HAP-1 (cell line): ENCODE data around the gene DPM3.

Source experiments
- DNase-seq, 2 experiments: peaks; one replicate each; pipeline ENCODE4 v3.0.0-alpha.2; 2016 to 2020; ENCODE audit warnings: low spot score in 2 of 2
- H3K27me3 ChIP-seq: fragments of 250-450 bp; sonication (Bioruptor Pico); 2 replicates; pipeline ENCODE4 v1.5.1; 2020; ENCODE audit warnings: low read depth, mild to moderate bottlenecking, moderate library complexity
- H3K36me3 ChIP-seq: fragments of 250-450 bp; sonication (Bioruptor Pico); replicated peaks from 2 replicates; pipeline ENCODE4 v1.5.1; 2020; ENCODE audit warnings: mild to moderate bottlenecking
- H3K4me1 ChIP-seq: fragments of 250-450 bp; sonication (Bioruptor Pico); 2 replicates; pipeline ENCODE4 v1.5.1; 2020; ENCODE audit warnings: mild to moderate bottlenecking
- H3K4me3 ChIP-seq: fragments of 250-450 bp; sonication (Bioruptor Pico); 2 replicates; pipeline ENCODE4 v1.5.1; 2020; ENCODE audit warnings: mild to moderate bottlenecking, moderate library complexity
- H3K9me3 ChIP-seq: fragments of 250-450 bp; sonication (Bioruptor Pico); 2 replicates; pipeline ENCODE4 v1.5.1; 2020; ENCODE audit warnings: mild to moderate bottlenecking, moderate library complexity
- in situ Hi-C: fragments of 300-500 bp; cut with MboI; formaldehyde crosslinking; loops from 3 replicates; pipeline ENCODE4 v1.14.3; 2020; ENCODE audit warnings: low sequenced_read_pairs, inconsistent platforms, mixed read lengths

DPM3 gene

DNA sequence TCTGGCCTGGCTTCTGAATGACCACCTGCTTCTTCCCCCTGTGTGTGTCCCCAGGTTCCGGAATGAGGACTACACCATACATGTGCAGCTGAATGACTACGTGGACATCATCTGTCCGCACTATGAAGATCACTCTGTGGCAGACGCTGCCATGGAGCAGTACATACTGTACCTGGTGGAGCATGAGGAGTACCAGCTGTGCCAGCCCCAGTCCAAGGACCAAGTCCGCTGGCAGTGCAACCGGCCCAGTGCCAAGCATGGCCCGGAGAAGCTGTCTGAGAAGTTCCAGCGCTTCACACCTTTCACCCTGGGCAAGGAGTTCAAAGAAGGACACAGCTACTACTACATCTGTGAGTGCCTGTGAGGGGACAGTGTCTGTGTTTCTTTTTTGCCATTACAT, 9.0 kb downstream of the DPM3 start:
- Histone ChIP-seq H3K9me3 (no peaks in the 10 kb centered on the region), H3K4me3 (no peak overlapping the region), H3K36me3 (peaks cover 14% of the 10 kb centered on the region), H3K27me3 (no peaks in the 10 kb centered on the region), H3K4me1 (peaks cover 33% of the 10 kb centered on the region)
- in situ Hi-C loops, result no loop called here
- DNase-seq, result no peak

DNA sequence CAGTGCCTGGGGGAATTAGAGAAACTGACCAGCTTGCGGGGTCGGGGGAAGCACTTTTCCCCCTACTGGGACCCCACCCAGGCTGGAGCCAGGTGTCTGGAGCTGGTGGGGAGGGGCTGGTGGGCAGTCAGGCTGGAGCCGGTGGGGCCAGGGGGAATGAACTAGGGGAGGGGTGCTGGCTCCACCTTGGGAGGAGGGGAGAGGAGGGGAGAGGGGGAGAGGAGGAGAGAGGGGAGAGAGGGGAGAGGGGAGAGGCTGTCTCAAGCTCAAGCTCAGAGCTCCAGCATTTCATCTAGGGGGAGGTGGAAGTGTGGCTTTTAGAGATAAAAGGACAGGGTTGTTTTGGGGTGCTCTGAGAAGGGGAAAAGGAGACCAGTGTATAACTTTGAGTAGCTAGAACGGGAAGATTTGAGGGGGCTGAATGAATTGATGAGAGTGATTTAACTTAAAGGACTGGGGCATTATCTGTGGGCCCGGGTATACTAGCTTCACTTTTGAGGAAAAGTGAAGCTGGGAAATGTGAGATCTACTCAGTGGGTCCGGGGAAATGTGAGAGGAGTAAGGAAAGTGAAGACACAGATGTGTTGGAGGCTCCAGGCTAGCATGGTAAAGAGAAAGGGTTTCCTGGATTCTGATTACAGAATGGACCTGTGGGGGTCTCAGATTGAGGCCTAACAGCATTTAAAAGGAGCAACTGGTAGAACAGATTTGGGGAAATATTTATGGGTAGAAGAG, 9.9 kb downstream of the DPM3 start:
- Histone ChIP-seq H3K4me1 (peaks cover 34% of the 10 kb centered on the region), H3K9me3 (no peaks in the 10 kb centered on the region), H3K27me3 (no peaks in the 10 kb centered on the region), H3K4me3 (no peak overlapping the region), H3K36me3 (peaks cover 14% of the 10 kb centered on the region)
- in situ Hi-C loops, result no loop called here
- no peak for DNase-seq

DNA sequence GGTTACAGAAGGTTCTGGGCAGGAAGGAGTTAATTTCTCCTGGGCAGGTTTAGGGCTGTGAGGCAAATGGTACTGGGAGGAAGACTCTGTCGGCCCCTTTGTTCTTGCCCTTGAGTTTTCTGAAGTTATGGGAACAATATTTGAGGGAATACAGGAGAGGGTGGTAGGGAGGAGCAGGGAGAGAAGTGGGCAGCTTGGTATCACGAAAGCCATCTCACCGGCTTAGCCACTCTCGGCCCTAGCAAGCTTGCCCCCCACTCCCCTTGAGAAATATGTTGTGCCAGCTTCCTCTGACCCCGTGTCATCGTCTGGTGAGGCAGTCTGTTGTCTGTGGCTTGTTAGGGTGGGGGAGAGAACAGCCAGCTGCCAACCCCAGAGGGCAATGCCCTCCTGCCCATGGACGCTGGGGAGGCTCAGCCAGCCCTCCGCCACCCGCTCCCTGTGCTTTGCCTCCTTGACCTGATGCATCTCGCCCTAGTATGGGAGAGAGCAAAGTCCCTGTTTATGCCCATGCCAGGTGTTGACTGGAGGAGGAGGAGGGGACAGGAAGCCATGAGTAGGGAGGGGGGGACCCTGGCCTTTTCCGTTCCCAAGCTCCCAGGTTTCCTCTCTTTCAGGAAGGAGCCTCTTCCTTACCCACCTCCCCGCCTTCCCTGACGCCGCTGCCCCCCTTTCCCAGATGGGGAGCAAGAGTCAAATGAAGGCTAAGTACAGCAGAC, 11.4 kb downstream of the DPM3 start:
- DNase-seq, result no peak
- H3K9me3 ChIP-seq, result no peaks in the 10 kb centered on the region
- H3K36me3 ChIP-seq, result peaks cover 12% of the 10 kb centered on the region
- peak overlapping the region; percentile 54 for H3K4me3 ChIP-seq
- in situ Hi-C loops, result no loop called here
- H3K4me1 ChIP-seq, result peaks cover 31% of the 10 kb centered on the region
- no peaks in the 10 kb centered on the region for H3K27me3 ChIP-seq

GRCh38 chr1:155127967-155128754, 12.2 kb downstream of the DPM3 start:
- in situ Hi-C loops, result no loop called here
- H3K4me1 ChIP-seq, result peaks cover 33% of the 10 kb centered on the region
- H3K9me3 ChIP-seq, result no peaks in the 10 kb centered on the region
- peak overlapping the region; percentile 54 for H3K4me3 ChIP-seq
- no peak for DNase-seq
- H3K36me3 ChIP-seq, result peaks cover 10% of the 10 kb centered on the region
- H3K27me3 ChIP-seq, result no peaks in the 10 kb centered on the region

DNA sequence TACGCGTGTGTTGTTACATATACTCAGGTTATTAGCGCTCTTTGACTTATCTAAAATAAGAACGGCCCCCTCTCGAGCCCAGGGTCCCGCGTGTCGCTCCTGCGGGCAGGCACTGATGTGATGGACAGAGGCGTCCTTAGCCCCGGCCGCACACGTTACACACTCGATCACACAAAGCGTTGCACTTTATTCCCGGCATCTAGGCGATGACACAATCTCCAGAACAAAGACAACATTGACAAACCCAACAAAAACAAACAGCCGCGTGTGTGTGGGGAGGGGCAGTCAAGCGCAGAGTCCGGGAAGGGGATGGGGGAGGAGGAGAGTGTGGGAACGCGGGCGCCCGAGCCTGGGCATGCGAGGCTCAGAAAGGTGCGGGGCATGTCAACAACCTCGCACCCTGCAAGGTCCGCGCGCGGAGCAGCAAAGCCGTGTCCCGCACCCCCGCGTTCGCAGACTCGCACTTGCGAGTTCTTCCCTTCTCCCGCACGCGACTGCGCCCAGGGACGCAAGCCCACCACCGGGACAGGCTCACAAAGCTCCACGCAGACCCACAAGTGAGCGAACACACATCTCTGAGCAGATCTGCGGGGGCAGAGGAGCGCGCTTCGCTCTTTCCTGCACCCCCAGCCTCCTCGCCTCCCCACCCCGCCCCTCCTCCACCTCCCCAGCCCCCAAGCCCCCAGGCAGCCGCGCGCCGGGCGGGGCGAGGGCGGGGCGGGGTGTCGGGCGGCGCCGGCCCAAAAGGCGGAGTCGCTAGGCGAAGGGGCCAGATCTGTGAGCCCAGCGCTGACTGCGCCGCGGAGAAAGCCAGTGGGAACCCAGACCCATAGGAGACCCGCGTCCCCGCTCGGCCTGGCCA, 13.0 kb downstream of the DPM3 start, which contains the start of gene EFNA1:
TSS of gene EFNA1 (plus strand) at position 772 of the 862 bp plus-strand sequence. CDS start 102 bp downstream, outside the sequence.
- Histone ChIP-seq H3K36me3 (peaks cover 10% of the 10 kb centered on the region), H3K9me3 (no peaks in the 10 kb centered on the region), H3K4me1 (peaks cover 33% of the 10 kb centered on the region), H3K4me3 (peak within 1 kb of the TSS; percentile 54), H3K27me3 (no peaks in the 10 kb centered on the region)
- in situ Hi-C loops, result no loop called here
- DNase-seq, result peak; percentile 67 to 81

- peak overlapping the region; percentile 54 for H3K4me3 ChIP-seq
- in situ Hi-C loops, result no loop called here
- no peaks in the 10 kb centered on the region for H3K27me3 ChIP-seq
- DNase-seq, result peak in 1 of 2 experiments; percentile 70
- peaks cover 33% of the 10 kb centered on the region for H3K4me1 ChIP-seq
- no peaks in the 10 kb centered on the region for H3K9me3 ChIP-seq
- peaks cover 3% of the 10 kb centered on the region for H3K36me3 ChIP-seq
Observed at GRCh38 chr1:155126556-155127104, 13.7 kb downstream of the DPM3 start.

GRCh38 chr1:155125946-155126555, 14.3 kb downstream of the DPM3 start:
- H3K36me3 ChIP-seq, result no peaks in the 10 kb centered on the region
- H3K9me3 ChIP-seq, result no peaks in the 10 kb centered on the region
- no peak overlapping the region; the same call in 1 of the 2 replicates for H3K4me3 ChIP-seq
- no peak for DNase-seq
- in situ Hi-C loops, result no loop called here
- H3K27me3 ChIP-seq, result no peaks in the 10 kb centered on the region; the same call in 1 of the 2 replicates
- H3K4me1 ChIP-seq, result peaks cover 33% of the 10 kb centered on the region

DNA sequence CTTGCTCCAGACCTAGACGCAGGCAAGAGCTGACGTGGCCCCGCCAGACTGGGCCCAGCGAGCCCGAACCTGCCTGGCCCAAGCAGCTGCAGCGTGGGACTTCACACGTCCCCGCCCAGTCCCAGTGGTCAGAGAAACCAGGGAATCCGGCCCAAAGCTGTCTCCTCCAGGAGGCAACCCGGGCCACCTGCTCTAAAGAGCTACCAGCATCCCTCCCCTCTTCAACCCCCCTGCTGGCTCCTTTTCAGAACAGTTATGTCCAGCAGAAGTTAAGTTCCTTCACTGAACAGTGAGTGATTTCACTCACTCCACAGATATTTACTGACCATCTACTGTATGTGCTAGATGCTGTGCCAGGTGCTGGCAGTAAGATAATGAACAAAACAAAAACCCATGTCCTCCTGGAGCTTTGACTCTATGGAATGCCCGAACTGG, 14.8 kb downstream of the DPM3 start:
- peaks cover 33% of the 10 kb centered on the region for H3K4me1 ChIP-seq
- H3K9me3 ChIP-seq, result no peaks in the 10 kb centered on the region
- no peak for DNase-seq
- H3K27me3 ChIP-seq, result no peaks in the 10 kb centered on the region; the same call in 1 of the 2 replicates
- in situ Hi-C loops, result no loop called here
- no peaks in the 10 kb centered on the region for H3K36me3 ChIP-seq
- H3K4me3 ChIP-seq, result no peak overlapping the region

GRCh38 chr1:155124503-155125463, 15.5 kb downstream of the DPM3 start:
- in situ Hi-C loops, result no loop called here
- no peaks in the 10 kb centered on the region; the same call in 1 of the 2 replicates for H3K27me3 ChIP-seq
- H3K36me3 ChIP-seq, result no peaks in the 10 kb centered on the region
- no peaks in the 10 kb centered on the region for H3K9me3 ChIP-seq
- peaks cover 28% of the 10 kb centered on the region for H3K4me1 ChIP-seq
- DNase-seq, result no peak
- no peak overlapping the region for H3K4me3 ChIP-seq

- no peaks in the 10 kb centered on the region; the same call in 1 of the 2 replicates for H3K27me3 ChIP-seq
Observed at GRCh38 chr1:155123801-155124200, 16.5 kb downstream of the DPM3 start.

GRCh38 chr1:155122308-155122707, 18.0 kb downstream of the DPM3 start:
- Histone ChIP-seq H3K9me3 (no peaks in the 10 kb centered on the region), H3K4me1 (peaks cover 14% of the 10 kb centered on the region), H3K36me3 (no peaks in the 10 kb centered on the region), H3K27me3 (no peaks in the 10 kb centered on the region; the same call in 1 of the 2 replicates), H3K4me3 (no peak overlapping the region)
- DNase-seq, result no peak
- in situ Hi-C loops, result no loop called here

More at GRCh38 chr1:155123801-155124200, 16.5 kb downstream of the DPM3 start:
- Histone ChIP-seq H3K4me3 (no peak overlapping the region), H3K4me1 (peaks cover 23% of the 10 kb centered on the region), H3K9me3 (no peaks in the 10 kb centered on the region), H3K36me3 (no peaks in the 10 kb centered on the region)
- in situ Hi-C loops, result no loop called here
- DNase-seq, result peak in 1 of 2 experiments; percentile 27
